ENCODE results near the gene RTL10. TPM values are rescaled to one million over a fixed set of nuclear protein-coding genes. Genes with fewer than 3 reads are reported as not detected.

RTL10 gene
- total and polyA plus RNA-seq, 9 donors: 7.1 to 54.3 (median 15.3) TPM

DNA sequence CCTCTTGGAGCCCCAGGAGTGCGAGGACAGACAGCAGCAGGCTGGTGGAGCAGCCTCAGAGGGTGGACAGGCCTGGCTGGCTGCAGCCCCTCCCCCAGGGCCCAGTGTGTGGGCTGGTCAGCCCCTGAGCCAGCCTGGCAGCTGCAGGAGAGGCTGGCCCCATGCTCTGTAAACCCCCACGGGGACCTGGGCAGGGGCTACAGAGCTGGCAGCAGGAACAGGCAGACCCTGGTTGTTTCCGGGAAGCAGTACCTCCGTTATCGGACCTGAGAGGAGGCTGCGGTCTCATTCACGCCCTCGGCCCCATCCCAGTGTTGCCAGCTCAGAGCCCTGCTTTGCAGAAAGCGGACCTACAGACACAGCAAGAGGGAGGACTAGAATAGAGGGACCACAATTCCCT is 48.4 kb upstream of the RTL10 start:
- no peak overlapping the region for H3K4me3 ChIP-seq
- no peaks in the 10 kb centered on the region for H3K27me3 ChIP-seq
- intact Hi-C loops (cut with DNase I): loop anchor here in 1 of 4 donors (10.0 kb wide), 1 partner anchor 58 kb away; no protein-coding TSS in a partner anchor
- DNase-seq: no peak
- peaks cover 4% of the 10 kb centered on the region for H3K4me1 ChIP-seq (ENCODE audit: insufficient read depth)
- TF ChIP-seq EP300 (IDR thresholded peaks at IDR 0.05) (no peak), POLR2A (IDR thresholded peaks at IDR 0.05) (no peak)
- TF ChIP-seq, protein P1, sequence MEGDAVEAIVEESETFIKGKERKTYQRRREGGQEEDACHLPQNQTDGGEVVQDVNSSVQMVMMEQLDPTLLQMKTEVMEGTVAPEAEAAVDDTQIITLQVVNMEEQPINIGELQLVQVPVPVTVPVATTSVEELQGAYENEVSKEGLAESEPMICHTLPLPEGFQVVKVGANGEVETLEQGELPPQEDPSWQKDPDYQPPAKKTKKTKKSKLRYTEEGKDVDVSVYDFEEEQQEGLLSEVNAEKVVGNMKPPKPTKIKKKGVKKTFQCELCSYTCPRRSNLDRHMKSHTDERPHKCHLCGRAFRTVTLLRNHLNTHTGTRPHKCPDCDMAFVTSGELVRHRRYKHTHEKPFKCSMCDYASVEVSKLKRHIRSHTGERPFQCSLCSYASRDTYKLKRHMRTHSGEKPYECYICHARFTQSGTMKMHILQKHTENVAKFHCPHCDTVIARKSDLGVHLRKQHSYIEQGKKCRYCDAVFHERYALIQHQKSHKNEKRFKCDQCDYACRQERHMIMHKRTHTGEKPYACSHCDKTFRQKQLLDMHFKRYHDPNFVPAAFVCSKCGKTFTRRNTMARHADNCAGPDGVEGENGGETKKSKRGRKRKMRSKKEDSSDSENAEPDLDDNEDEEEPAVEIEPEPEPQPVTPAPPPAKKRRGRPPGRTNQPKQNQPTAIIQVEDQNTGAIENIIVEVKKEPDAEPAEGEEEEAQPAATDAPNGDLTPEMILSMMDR (IDR thresholded peaks at IDR 0.05): no peak
- WGBS, 3 donors: 84 to 92% (median 87%) methylated on average over 9 of the region's 9 CpGs
- no peak overlapping the region for H3K27ac ChIP-seq
- no peaks in the 10 kb centered on the region for H3K36me3 ChIP-seq
- H3K9me3 ChIP-seq: no peaks in the 10 kb centered on the region

DNA sequence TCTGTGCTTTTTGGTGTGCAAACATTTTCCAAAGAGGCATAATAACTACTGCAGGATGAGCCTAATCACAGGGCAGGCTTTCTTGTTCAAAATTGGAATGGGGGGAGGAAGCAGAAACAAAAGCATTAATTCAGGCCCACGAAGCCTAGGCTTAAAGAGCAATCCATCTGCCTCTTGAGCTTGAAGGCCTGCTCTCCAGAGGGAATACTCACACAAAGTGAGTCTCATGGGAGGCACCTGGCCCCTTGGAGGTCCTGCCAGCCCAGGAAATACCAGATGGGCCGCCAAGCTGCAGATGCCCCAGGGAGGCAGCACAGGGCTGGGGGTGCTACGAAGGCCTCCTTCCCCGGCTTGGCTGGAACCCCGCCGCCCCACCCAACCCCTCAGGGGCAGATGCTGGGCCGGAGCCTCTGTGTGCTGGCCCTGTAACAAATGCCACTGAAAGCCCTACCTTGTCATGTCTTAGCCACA is 47.6 kb upstream of the RTL10 start:
- no peaks in the 10 kb centered on the region for H3K36me3 ChIP-seq
- no peak for DNase-seq
- 93 to 98% (median 95%) methylated on average over 6 to 7 of the region's 7 CpGs for WGBS, 3 donors
- H3K4me3 ChIP-seq: no peak overlapping the region
- peaks cover 4% of the 10 kb centered on the region for H3K4me1 ChIP-seq (ENCODE audit: insufficient read depth)
- intact Hi-C loops (cut with DNase I): loop anchor here in 1 of 4 donors (10.0 kb wide), 1 partner anchor 57 kb away; no protein-coding TSS in a partner anchor
- TF ChIP-seq EP300 (IDR thresholded peaks at IDR 0.05) (no peak), POLR2A (IDR thresholded peaks at IDR 0.05) (no peak)
- TF ChIP-seq, protein P1 (IDR thresholded peaks at IDR 0.05): no peak
- H3K27ac ChIP-seq: no peak overlapping the region
- H3K9me3 ChIP-seq: no peaks in the 10 kb centered on the region
- H3K27me3 ChIP-seq: no peaks in the 10 kb centered on the region

DNA sequence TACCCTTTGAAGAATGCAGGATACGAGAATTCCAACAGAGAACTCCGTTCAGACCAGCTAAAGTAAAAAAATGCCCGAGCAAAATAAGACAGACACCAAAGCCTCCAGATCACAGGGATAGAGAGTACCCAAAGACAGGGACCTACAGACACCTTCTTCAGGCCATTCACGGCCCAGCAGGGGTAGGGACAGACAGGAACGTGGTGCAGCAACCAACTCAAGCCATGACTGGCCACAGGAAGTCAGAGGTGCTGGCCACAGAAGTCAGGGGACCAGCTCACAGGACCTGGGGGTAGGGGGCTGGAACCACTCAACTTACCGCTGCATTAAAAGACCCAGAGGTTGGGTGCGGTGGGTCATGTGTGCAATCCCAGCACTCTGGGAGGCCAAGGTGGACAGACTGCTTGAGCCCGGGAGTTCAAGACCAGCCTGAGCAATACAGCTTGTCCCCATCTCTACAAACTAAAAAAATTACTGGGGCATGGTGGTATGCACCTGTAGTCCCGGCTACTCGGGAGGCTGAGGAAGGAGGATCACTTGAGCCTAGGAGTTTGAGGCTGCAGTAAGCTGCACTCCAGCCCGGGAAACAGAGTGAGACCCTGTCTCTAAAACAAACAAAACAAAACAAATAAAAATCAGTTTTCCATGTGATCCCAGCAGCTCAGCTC is 47.0 kb upstream of the RTL10 start:
- intact Hi-C loops (cut with DNase I): loop anchor here in 1 of 4 donors (10.0 kb wide), 1 partner anchor 57 kb away; no protein-coding TSS in a partner anchor
- WGBS, 3 donors: 94 to 96% (median 95%) methylated on average over 11 of the region's 11 CpGs
- TF ChIP-seq, protein P1 (IDR thresholded peaks at IDR 0.05): no peak
- TF ChIP-seq EP300 (IDR thresholded peaks at IDR 0.05) (no peak), POLR2A (IDR thresholded peaks at IDR 0.05) (no peak)
- no peak overlapping the region for H3K4me3 ChIP-seq
- peaks cover 4% of the 10 kb centered on the region for H3K4me1 ChIP-seq (ENCODE audit: insufficient read depth)
- H3K9me3 ChIP-seq: no peaks in the 10 kb centered on the region
- no peaks in the 10 kb centered on the region for H3K36me3 ChIP-seq
- no peak for DNase-seq
- no peak overlapping the region for H3K27ac ChIP-seq
- H3K27me3 ChIP-seq: no peaks in the 10 kb centered on the region

DNA sequence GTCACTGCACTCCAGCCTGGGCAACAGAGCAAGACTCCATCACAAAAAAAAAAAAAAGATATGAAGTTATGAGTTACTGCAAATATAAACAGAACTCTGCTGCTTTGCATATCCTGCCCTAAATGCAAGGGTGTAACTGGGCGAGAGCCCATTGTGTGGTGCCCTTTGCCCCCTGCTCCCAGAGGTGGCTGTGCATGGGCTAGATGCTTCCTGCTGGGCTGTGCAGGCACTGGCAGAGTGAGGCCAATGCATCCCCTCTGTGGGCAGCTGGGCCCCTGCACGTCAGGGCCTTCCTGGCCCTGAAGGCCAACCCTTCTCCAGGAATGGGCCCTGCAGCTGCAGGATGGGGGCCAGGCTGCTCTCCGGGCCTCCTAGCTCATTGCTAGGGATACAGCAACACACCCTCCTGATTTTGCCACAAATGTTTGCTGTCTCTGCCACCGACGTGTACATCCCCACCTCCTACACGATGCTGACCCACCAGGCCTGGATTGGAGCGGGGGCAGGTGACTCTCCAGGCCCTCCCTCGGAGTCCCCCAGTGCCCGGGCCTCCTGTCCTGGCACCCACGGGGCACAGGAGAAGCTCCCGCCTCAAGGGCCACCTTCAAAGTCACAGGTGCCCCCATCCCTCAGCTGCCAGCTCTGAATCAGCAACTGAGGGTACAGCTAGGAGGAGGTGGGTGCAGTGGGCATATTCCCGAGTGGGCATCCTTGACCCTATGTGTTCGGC is 46.2 kb upstream of the RTL10 start:
- 89 to 93% (median 92%) methylated on average over 13 of the region's 13 CpGs for WGBS, 3 donors
- no peaks in the 10 kb centered on the region for H3K9me3 ChIP-seq
- H3K27me3 ChIP-seq: no peaks in the 10 kb centered on the region
- TF ChIP-seq EP300 (IDR thresholded peaks at IDR 0.05): no peak
- TF ChIP-seq POLR2A (IDR thresholded peaks at IDR 0.05): no peak
- TF ChIP-seq, protein P1 (IDR thresholded peaks at IDR 0.05): no peak
- H3K27ac ChIP-seq: no peak overlapping the region
- intact Hi-C loops (cut with DNase I): loop anchor here in 1 of 4 donors (10.0 kb wide), 1 partner anchor 56 kb away; no protein-coding TSS in a partner anchor
- no peak for DNase-seq
- H3K4me3 ChIP-seq: no peak overlapping the region
- H3K4me1 ChIP-seq (ENCODE audit: insufficient read depth): peaks cover 4% of the 10 kb centered on the region
- H3K36me3 ChIP-seq: no peaks in the 10 kb centered on the region

Data from ovary (tissue), 9 donors.